Loucy (cell line): ENCODE data around the gene SPTSSA.

Source experiments
- H2AFZ ChIP-seq: fragments of 200-600 bp; sonication (generic); 2 replicates; pipeline ENCODE4 v1.6.0; 2016; ENCODE audit warnings: antibody characterized with exemption, mild to moderate bottlenecking, low read length, moderate library complexity
- H3F3A ChIP-seq: fragments of 200-600 bp; 2 replicates; pipeline ENCODE4 v1.6.0; 2016; ENCODE audit warnings: antibody characterized with exemption, low read depth, mild to moderate bottlenecking
- H3K27me3 ChIP-seq: fragments of 200-600 bp; sonication (generic); 2 replicates; pipeline ENCODE4 v1.6.1; 2014; ENCODE audit warnings: low read length, mild to moderate bottlenecking; ENCODE audit not compliant: insufficient read depth, poor library complexity, severe bottlenecking
- H3K36me3 ChIP-seq: fragments of 200-600 bp; sonication (generic); 2 replicates; pipeline ENCODE4 v1.6.1; 2016; ENCODE audit warnings: low read length; ENCODE audit not compliant: insufficient read depth
- H3K4me1 ChIP-seq: fragments of 200-600 bp; sonication (generic); 2 replicates; pipeline ENCODE4 v1.5.1; 2014; ENCODE audit warnings: low read length, mild to moderate bottlenecking; ENCODE audit not compliant: insufficient read depth, poor library complexity, severe bottlenecking
- H3K4me2 ChIP-seq: fragments of 200-600 bp; sonication (generic); 2 replicates; pipeline ENCODE4 v1.6.0; 2014; ENCODE audit warnings: antibody characterized with exemption, low read length, low read depth, mild to moderate bottlenecking; ENCODE audit not compliant: poor library complexity, severe bottlenecking
- H3K4me3 ChIP-seq: fragments of 200-600 bp; sonication (generic); 2 replicates; pipeline ENCODE4 v1.5.1; 2014; ENCODE audit warnings: low read length, mild to moderate bottlenecking, mixed read lengths; ENCODE audit not compliant: poor library complexity, severe bottlenecking
- H3K79me2 ChIP-seq: fragments of 200-600 bp; sonication (generic); 2 replicates; pipeline ENCODE4 v1.6.1; 2014; ENCODE audit warnings: low read length; ENCODE audit not compliant: insufficient read depth
- H3K9ac ChIP-seq: fragments of 200-600 bp; sonication (generic); 2 replicates; pipeline ENCODE4 v1.6.0; 2014; ENCODE audit warnings: mild to moderate bottlenecking, low read depth, low read length, moderate library complexity; ENCODE audit not compliant: poor library complexity, severe bottlenecking
- H3K9me2 ChIP-seq: fragments of 200-600 bp; sonication (generic); replicated peaks from 2 replicates; pipeline ENCODE4 v1.6.1; 2016; ENCODE audit warnings: low read depth, low read length, mixed read lengths
- H3K9me3 ChIP-seq: fragments of 200-600 bp; sonication (generic); 2 replicates; pipeline ENCODE4 v1.6.1; 2014; ENCODE audit warnings: mild to moderate bottlenecking, antibody characterized with exemption, low read length, low read depth; ENCODE audit not compliant: insufficient read depth
- H4K20me1 ChIP-seq: fragments of 200-600 bp; sonication (generic); 2 replicates; pipeline ENCODE4 v1.6.0; 2014; ENCODE audit warnings: antibody characterized with exemption, low read length, mild to moderate bottlenecking; ENCODE audit not compliant: insufficient read depth, poor library complexity, severe bottlenecking
- EZH2phosphoT487 ChIP-seq: fragments of 200-600 bp; IDR thresholded peaks from 2 replicates; pipeline ENCODE4 v1.6.1; 2018; ENCODE audit warnings: antibody characterized with exemption, mild to moderate bottlenecking, moderate library complexity, borderline replicate concordance
- TF ChIP-seq, protein P1 (sequence below): fragments of 200-600 bp; sonication (generic); conservative IDR thresholded peaks from 2 replicates; pipeline ENCODE4 v1.5.1; 2014; ENCODE audit warnings: mild to moderate bottlenecking, antibody characterized with exemption, low read length

The SPTSSA gene

DNA sequence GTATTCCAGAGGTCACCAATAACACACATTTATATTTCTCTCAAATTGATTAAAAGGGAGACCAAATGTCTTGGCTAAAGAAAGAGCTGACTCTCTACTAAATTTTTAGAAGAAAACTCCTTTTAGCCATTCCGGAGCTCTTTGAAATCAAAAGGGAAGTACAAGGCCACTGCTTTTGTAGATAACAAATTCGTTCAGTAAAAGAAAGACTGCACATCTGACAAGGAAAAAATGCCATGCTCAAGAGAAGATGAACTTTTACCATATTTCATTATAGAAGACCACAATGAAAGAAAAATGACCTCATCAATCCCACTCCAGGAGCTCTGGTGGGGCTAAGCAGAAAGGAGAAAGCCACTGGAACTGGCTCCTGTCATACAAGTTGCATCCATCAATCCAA, 57.6 kb downstream of the SPTSSA start:
- Histone ChIP-seq H3K9ac (no peak overlapping the region), H3K79me2 (no peaks in the 10 kb centered on the region), H4K20me1 (no peaks in the 10 kb centered on the region), H3K36me3 (no peaks in the 10 kb centered on the region), H3K4me2 (no peak overlapping the region), H3K4me1 (no peaks in the 10 kb centered on the region), H2AFZ (no peak overlapping the region), H3K9me3 (no peaks in the 10 kb centered on the region), H3K27me3 (no peaks in the 10 kb centered on the region), H3K9me2 (no peaks in the 10 kb centered on the region), H3F3A (no peaks in the 10 kb centered on the region), H3K4me3 (no peak overlapping the region)
- no peak for TF ChIP-seq EZH2phosphoT487

DNA sequence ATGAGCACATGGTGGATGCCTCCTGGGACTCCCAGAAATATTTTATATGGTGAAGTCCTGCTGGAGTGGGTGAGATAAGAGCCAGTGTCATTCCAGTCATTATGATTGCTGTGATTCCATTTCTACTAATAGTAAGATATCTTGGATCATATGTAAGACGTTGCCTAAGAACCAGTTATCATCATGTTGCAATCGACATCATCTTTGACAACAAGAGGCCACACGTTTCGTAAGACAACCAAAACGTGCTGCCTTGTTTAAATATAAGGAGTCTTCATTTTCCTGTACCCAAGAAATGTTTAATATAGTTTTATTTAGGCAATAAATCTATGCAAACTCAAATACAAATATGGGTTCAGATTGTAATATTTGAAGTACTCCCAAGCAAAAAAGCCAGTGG, 58.4 kb downstream of the SPTSSA start:
- no peak overlapping the region for H3K4me2 ChIP-seq
- no peak overlapping the region for H3K4me3 ChIP-seq
- H3K79me2 ChIP-seq = no peaks in the 10 kb centered on the region
- no peaks in the 10 kb centered on the region for H3F3A ChIP-seq
- no peaks in the 10 kb centered on the region for H3K36me3 ChIP-seq
- H3K4me1 ChIP-seq = no peaks in the 10 kb centered on the region
- H3K27me3 ChIP-seq = no peaks in the 10 kb centered on the region
- no peak overlapping the region for H3K9ac ChIP-seq
- H2AFZ ChIP-seq = no peak overlapping the region
- no peaks in the 10 kb centered on the region for H3K9me3 ChIP-seq
- H3K9me2 ChIP-seq = no peaks in the 10 kb centered on the region
- H4K20me1 ChIP-seq = no peaks in the 10 kb centered on the region
- TF ChIP-seq EZH2phosphoT487 = no peak
- TF ChIP-seq, protein P1, sequence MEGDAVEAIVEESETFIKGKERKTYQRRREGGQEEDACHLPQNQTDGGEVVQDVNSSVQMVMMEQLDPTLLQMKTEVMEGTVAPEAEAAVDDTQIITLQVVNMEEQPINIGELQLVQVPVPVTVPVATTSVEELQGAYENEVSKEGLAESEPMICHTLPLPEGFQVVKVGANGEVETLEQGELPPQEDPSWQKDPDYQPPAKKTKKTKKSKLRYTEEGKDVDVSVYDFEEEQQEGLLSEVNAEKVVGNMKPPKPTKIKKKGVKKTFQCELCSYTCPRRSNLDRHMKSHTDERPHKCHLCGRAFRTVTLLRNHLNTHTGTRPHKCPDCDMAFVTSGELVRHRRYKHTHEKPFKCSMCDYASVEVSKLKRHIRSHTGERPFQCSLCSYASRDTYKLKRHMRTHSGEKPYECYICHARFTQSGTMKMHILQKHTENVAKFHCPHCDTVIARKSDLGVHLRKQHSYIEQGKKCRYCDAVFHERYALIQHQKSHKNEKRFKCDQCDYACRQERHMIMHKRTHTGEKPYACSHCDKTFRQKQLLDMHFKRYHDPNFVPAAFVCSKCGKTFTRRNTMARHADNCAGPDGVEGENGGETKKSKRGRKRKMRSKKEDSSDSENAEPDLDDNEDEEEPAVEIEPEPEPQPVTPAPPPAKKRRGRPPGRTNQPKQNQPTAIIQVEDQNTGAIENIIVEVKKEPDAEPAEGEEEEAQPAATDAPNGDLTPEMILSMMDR = no peak

DNA sequence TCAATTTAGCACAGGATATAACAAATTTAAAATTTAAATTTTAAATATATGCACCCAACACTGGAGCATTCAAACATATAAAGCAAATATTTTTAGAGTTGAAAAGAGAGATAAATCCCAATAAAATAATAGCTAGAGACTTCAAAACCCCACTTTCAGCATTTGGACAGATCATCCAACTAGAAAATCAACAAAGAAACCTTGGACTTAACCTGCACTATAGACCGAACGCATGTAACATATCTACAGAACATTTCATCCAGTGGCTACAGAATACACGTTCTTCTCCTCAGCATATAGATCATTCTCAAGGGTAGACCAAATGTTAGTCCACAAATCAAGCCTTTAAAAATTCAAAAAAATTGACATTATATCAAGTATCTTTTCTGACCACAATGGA, 64.0 kb downstream of the SPTSSA start:
- H3K79me2 ChIP-seq = no peaks in the 10 kb centered on the region
- no peaks in the 10 kb centered on the region for H3K27me3 ChIP-seq
- no peaks in the 10 kb centered on the region for H3K36me3 ChIP-seq
- H4K20me1 ChIP-seq = no peaks in the 10 kb centered on the region
- H3K4me2 ChIP-seq = no peak overlapping the region
- TF ChIP-seq EZH2phosphoT487 = no peak
- TF ChIP-seq, protein P1 = no peak
- no peaks in the 10 kb centered on the region for H3F3A ChIP-seq
- H2AFZ ChIP-seq = no peak overlapping the region
- H3K9me3 ChIP-seq = no peaks in the 10 kb centered on the region
- no peaks in the 10 kb centered on the region for H3K9me2 ChIP-seq
- H3K9ac ChIP-seq = no peak overlapping the region
- H3K4me1 ChIP-seq = no peaks in the 10 kb centered on the region
- H3K4me3 ChIP-seq = no peak overlapping the region

DNA sequence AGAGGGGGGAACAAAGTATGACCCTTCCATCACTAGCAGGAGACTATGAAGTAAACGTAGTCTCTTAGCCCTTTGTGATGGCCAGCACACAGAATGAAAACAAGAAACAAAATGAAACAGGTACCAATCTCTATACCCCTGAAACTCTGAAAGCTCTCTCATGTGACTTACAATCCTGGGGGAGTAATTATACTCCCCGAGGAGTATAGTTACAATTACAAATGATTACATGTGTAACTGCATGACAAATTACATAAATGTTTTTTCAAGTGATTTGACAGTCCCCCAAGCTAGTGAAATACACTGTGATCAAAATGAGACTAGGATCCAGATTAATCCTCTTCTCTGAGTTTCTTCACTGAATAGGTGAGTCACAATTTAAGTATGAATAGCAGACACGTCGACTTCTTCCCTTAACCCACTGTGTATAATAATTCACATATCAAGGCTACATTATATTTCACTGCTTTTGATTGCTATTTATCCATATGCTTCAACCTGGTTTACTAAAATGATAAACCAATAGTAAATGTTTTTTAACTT, 74.0 kb downstream of the SPTSSA start:
- no peak overlapping the region for H3K4me2 ChIP-seq

More for the DNA sequence above, 74.0 kb downstream of the SPTSSA start:
- Histone ChIP-seq H3K79me2 (no peaks in the 10 kb centered on the region), H4K20me1 (no peaks in the 10 kb centered on the region), H3K9me2 (no peaks in the 10 kb centered on the region), H3K9ac (no peak overlapping the region), H3K27me3 (no peaks in the 10 kb centered on the region), H3F3A (no peaks in the 10 kb centered on the region), H3K4me1 (no peaks in the 10 kb centered on the region), H3K9me3 (no peaks in the 10 kb centered on the region), H3K4me3 (no peak overlapping the region), H3K36me3 (no peaks in the 10 kb centered on the region), H2AFZ (no peak overlapping the region)
- TF ChIP-seq, protein P1 = no peak
- no peak for TF ChIP-seq EZH2phosphoT487
